CD4-positive, CD25-positive, alpha-beta regulatory T cell (primary cell): ENCODE measurements around the gene C1orf210. TPM values are rescaled to one million over a fixed set of nuclear protein-coding genes. Genes with fewer than 3 reads are reported as not detected.
A peak's percentile ranks its signal among the peaks of the same experiment; 100 is the strongest.

Experiments used
- ATAC-seq, 2 donors: fragments of 150-1000 bp; cut with Tn5 transposase; one replicate each; pipeline ENCODE4 v1.10.0; 2021; ENCODE audit warnings: low read depth in 2 of 2, moderate number of reproducible peaks in 2 of 2, moderate library complexity in 1 of 2
- DNase-seq, 3 donors: peaks; one replicate each; pipeline versions ENCODE4 v3.0.0 to v3.0.0-alpha.2; 2012 to 2022; ENCODE audit warnings: mixed read lengths in 1 of 3
- H3K27ac ChIP-seq: one replicate; pipeline ENCODE4 v1.7.0; 2013; ENCODE audit warnings: mild to moderate bottlenecking, low read length; ENCODE audit not compliant: insufficient read depth, poor library complexity, severe bottlenecking
- H3K27me3 ChIP-seq: one replicate; pipeline ENCODE4 v1.7.0; 2013; ENCODE audit warnings: low read length; ENCODE audit not compliant: control insufficient read depth, insufficient read depth
- H3K36me3 ChIP-seq: one replicate; pipeline ENCODE4 v1.7.0; 2013; ENCODE audit warnings: mild to moderate bottlenecking, low read length, moderate library complexity; ENCODE audit not compliant: control insufficient read depth, insufficient read depth
- H3K4me1 ChIP-seq: 2 replicates; pipeline ENCODE4 v1.7.0; 2013; ENCODE audit warnings: mild to moderate bottlenecking, low read length; ENCODE audit not compliant: insufficient read depth, control insufficient read depth, poor library complexity, severe bottlenecking
- H3K4me3 ChIP-seq: one replicate; pipeline ENCODE4 v1.7.0; 2013; ENCODE audit warnings: low read depth, mild to moderate bottlenecking, low read length, moderate library complexity
- H3K9me3 ChIP-seq, 2 experiments: 1 replicate in 1 of 2; 2 replicates in 1 of 2; pipeline ENCODE4 v1.7.0; 2013; ENCODE audit warnings: low read length in 2 of 2, mild to moderate bottlenecking in 1 of 2, moderate library complexity in 1 of 2; ENCODE audit not compliant: control insufficient read depth in 2 of 2
- H3K27ac Mint-ChIP-seq, 3 donors: one replicate each; pipeline ENCODE4 v1.8.0; 2020 to 2022; ENCODE audit warnings: mild to moderate bottlenecking in 3 of 3, mixed read lengths in 3 of 3, moderate library complexity in 2 of 3
- H3K27me3 Mint-ChIP-seq: one replicate; pipeline ENCODE4 v1.8.0; 2022; ENCODE audit warnings: mild to moderate bottlenecking, mixed read lengths
- H3K36me3 Mint-ChIP-seq: one replicate; pipeline ENCODE4 v1.8.0; 2020; ENCODE audit warnings: mixed read lengths
- H3K4me1 Mint-ChIP-seq, 4 donors: one replicate each; pipeline ENCODE4 v1.8.0; 2020 to 2022; ENCODE audit warnings: mixed read lengths in 4 of 4, mild to moderate bottlenecking in 1 of 4
- H3K4me3 Mint-ChIP-seq, 4 donors: one replicate each; pipeline ENCODE4 v1.8.0; 2020 to 2022; ENCODE audit warnings: mild to moderate bottlenecking in 4 of 4, mixed read lengths in 4 of 4, moderate library complexity in 3 of 4
- H3K9me3 Mint-ChIP-seq, 7 donors: one replicate each; pipeline ENCODE4 v1.8.0; 2020 to 2022; ENCODE audit warnings: mixed read lengths in 7 of 7, mild to moderate bottlenecking in 3 of 7, moderate library complexity in 2 of 7
- polyA plus RNA-seq, 4 donors: library from polyadenylated mRNA; unstranded; fragments of 300-500 nt; fragmentation: Illumina TruSeq; gene quantifications; one replicate each; pipeline ENCODE4 v1.2.3, GENCODE V29; 2021
- total RNA-seq: library from RNA; stranded (reverse); gene quantifications from one replicate; pipeline ENCODE4 v1.2.3, GENCODE V29; 2022

C1orf210 gene
- total RNA-seq (not detected), polyA plus RNA-seq (not detected)

DNA sequence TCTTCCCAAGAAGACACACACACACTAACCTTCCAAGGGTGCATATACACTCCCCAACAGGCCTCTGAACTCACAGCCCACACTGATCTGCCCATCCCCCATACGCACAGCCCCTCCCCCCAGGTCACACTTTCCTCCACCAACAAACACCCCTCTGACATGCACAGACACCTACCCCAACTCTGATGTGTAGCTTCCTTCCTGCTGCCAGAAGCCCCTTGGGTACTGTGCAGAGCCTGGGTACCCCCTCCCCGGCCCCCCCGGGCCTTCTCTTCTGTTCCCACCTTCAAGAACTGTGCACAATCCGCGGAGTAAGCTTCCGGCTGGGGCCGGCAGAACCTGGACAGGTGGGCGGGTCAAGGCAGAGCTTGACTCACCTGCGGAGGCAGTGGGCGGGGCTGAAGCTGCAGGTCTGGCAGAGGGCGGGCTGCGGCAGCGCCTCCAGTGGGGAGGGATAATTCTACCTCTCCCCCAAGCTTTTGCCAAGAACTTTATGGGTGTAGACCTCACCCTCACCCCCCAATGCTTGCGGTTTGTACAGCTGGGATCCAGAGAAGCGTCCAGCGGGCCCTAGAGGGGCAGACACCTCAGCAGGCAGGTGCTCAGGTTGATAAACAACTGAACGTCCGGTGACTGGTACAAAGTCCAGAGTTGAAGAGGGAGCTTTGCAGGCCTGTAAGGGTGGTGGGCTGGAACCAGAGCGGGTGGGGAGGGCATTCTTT is at the start of gene C1orf210:
C1orf210 (minus strand) TSS at position 313 of the 722 bp plus-strand sequence. CDS start 2,311 bp downstream, outside the sequence.
- no peaks in the 10 kb centered on the region for H3K36me3 ChIP-seq
- no peak for DNase-seq
- H3K36me3 Mint-ChIP-seq: no peaks in the 10 kb centered on the region
- H3K9me3 Mint-ChIP-seq: no peaks in the 10 kb centered on the region
- H3K27ac Mint-ChIP-seq: no peak within 1 kb of the TSS
- no peaks in the 10 kb centered on the region for H3K9me3 ChIP-seq
- no peak within 1 kb of the TSS for H3K27ac ChIP-seq
- H3K4me3 ChIP-seq: no peak within 1 kb of the TSS
- no peaks in the 10 kb centered on the region for H3K4me1 ChIP-seq
- H3K4me3 Mint-ChIP-seq: peak within 1 kb of the TSS in 1 of 4 donors; percentile 45
- H3K27me3 ChIP-seq: no peaks in the 10 kb centered on the region
- ATAC-seq: no peak
- peaks cover 4% of the 10 kb centered on the region for H3K27me3 Mint-ChIP-seq
- H3K4me1 Mint-ChIP-seq: peaks cover 0 to 2% (median 0%) of the 10 kb centered on the region in 4 donors

DNA sequence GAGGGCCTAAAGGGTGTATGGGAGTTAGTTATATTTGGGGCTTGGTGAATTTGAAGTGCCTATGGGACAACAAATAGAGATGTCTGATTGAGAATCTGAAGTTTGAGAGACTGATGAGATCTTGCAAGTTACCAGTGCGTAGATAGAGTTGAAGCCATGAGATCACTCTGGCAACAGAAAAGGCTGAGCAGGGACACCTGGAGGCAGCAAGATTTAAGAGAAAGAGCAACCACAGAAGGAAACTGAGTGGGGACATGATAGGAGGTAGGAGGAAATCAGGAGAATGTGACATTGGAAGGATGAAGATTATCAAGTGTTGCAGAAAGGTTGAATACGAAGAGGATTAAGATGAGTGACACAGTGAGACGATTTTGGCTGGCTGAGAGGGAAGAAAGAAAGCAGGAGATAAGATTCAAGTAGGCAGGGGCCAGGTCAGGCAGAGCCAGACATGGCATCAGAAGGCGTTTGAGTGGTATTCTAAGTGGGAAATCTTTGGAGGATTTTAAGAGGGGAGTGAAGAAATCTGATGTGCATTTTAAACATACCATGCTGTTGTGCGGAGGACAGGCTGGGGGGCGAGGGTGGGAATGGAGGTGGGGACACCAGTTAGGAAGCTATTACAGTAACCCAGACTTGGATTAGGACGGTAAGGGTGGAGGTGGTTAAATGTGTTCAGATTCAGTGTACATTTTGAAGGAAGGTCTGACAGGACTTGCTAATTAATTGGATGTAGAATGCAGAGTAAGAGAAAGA is 49.2 kb upstream of the C1orf210 start:
- Histone ChIP-seq H3K4me3 (no peak overlapping the region), H3K27ac (no peak overlapping the region), H3K36me3 (no peaks in the 10 kb centered on the region), H3K27me3 (no peaks in the 10 kb centered on the region), H3K9me3 (no peaks in the 10 kb centered on the region), H3K4me1 (no peaks in the 10 kb centered on the region)
- Mint-ChIP-seq H3K27me3 (peaks cover 11% of the 10 kb centered on the region), H3K4me3 (no peak overlapping the region), H3K36me3 (no peaks in the 10 kb centered on the region), H3K4me1 (peaks cover 0 to 13% (median 2%) of the 10 kb centered on the region in 4 donors), H3K27ac (peak overlapping the region in 2 of 3 donors; percentile 29 to 79), H3K9me3 (no peaks in the 10 kb centered on the region)
- ATAC-seq: no peak
- no peak for DNase-seq

DNA sequence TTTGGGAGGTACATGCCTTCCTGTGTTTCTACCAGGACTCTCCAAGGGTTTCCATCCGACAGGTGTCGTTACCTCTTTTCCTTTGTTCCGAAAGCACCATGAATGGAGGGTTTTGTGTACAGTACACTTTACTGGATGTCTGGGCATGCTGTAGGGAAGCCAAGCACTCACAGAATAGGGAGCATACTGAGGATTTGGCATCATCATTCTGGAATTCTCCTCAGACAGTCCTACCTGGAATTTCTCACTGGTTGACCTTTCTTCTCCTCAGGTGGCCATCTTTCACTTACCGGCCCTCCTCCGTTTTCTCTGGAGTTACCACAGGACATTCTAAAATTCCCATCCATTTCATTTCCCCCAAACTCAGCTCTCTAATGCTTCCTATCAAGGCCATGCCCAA is 46.3 kb upstream of the C1orf210 start:
- H3K27me3 ChIP-seq: no peaks in the 10 kb centered on the region
- no peak overlapping the region for H3K4me3 Mint-ChIP-seq
- peaks cover 0 to 30% (median 2%) of the 10 kb centered on the region in 4 donors for H3K4me1 Mint-ChIP-seq
- H3K4me1 ChIP-seq: no peaks in the 10 kb centered on the region
- H3K27ac ChIP-seq: no peak overlapping the region
- H3K27me3 Mint-ChIP-seq: peaks cover 7% of the 10 kb centered on the region
- no peaks in the 10 kb centered on the region for H3K36me3 ChIP-seq
- H3K27ac Mint-ChIP-seq: no peak overlapping the region
- H3K9me3 Mint-ChIP-seq: peaks cover 0 to 3% (median 0%) of the 10 kb centered on the region in 7 donors
- no peaks in the 10 kb centered on the region for H3K36me3 Mint-ChIP-seq
- no peak for DNase-seq
- ATAC-seq: no peak
- H3K9me3 ChIP-seq: peaks cover 0 to 9% of the 10 kb centered on the region in 2 experiments
- no peak overlapping the region for H3K4me3 ChIP-seq

DNA sequence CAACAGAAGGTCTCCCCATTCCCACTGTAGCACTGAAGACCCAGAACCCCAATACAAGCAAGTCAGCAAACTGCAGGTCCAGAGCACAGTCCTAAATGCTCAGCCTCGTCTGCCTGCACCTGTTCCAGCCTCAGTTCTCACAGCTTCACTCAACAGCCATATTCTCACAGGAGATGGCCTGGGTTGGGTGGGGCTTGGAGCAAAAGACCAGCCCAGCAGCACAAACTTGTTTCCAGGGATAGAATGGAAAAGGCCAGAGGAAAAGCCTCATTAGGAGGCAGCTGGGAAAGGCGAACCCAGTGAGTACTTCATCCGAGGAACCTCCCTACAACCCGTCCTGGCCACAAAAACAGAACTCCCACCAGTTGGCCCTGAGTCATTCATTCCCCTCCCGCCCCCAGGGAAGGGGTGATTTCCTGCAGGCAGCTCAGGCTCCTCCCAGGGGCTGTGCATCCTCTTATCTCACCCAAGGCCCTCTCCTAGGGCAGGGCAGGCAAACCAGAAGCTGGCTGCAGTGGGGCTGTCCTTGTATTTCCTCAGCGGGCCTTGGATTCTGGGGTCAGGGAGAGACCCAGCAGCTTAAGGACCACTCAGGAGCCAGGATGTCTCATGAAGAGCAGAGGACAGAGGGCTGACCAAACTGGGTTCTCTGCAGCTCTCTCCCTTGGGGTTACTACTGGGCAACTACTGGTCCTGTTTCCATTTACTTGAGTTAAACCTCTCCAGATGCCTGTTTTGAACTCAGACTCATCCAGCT is 44.8 kb upstream of the C1orf210 start:
- Mint-ChIP-seq H3K27me3 (peaks cover 6% of the 10 kb centered on the region), H3K27ac (no peak overlapping the region), H3K4me1 (peaks cover 0 to 33% (median 2%) of the 10 kb centered on the region in 4 donors), H3K9me3 (peaks cover 0 to 7% (median 3%) of the 10 kb centered on the region in 7 donors), H3K4me3 (peak overlapping the region in 1 of 4 donors; percentile 5), H3K36me3 (peaks cover 6% of the 10 kb centered on the region)
- H3K36me3 ChIP-seq: no peaks in the 10 kb centered on the region
- H3K4me1 ChIP-seq: no peaks in the 10 kb centered on the region
- H3K4me3 ChIP-seq: no peak overlapping the region
- H3K27me3 ChIP-seq: no peaks in the 10 kb centered on the region
- peaks cover 2 to 20% of the 10 kb centered on the region in 2 experiments for H3K9me3 ChIP-seq
- DNase-seq (peak in 1 of 3 donors; percentile 16), ATAC-seq (peak in 1 of 2 donors; percentile 37)
- no peak overlapping the region for H3K27ac ChIP-seq

DNA sequence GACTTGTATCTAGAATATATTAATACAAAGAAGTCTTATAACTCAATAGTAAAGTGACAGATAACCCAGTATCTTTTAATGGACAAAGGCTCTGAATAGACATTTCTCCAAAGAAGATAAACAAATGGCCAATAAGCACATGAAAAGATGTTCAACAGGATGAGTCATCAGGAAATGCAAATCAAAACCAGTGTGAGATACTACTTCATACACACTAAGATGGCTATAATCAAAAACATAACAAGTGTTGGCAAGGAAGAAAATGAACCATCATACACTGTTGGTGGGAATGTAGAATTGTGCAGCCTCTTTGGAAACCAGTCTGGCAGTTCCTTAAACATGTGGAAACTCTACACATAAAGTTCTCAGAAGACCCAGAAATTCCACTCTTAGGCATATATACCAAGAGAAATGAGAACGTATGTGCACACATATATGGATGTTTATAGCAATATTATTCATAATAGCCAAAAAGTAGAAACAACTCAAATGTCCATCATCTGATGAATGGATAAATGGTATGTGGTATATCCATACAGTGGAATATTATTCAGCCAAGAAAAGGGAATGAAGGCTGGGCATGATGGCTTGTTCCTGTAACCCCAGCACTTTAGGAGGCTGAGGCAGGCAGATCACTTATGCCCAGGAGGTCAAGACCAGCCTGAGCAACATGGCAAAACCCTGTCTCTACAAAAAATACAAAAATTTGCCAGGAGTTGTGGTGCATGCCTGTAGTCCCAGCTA is 42.3 kb upstream of the C1orf210 start:
- H3K27ac Mint-ChIP-seq: no peak overlapping the region
- no peak for ATAC-seq
- Histone ChIP-seq H3K27me3 (no peaks in the 10 kb centered on the region), H3K4me1 (no peaks in the 10 kb centered on the region), H3K36me3 (no peaks in the 10 kb centered on the region), H3K27ac (no peak overlapping the region), H3K9me3 (peaks cover 7 to 28% of the 10 kb centered on the region in 2 experiments), H3K4me3 (no peak overlapping the region)
- peak overlapping the region in 1 of 4 donors; percentile 17 for H3K4me3 Mint-ChIP-seq
- DNase-seq: peak in 1 of 3 donors; percentile 16
- H3K4me1 Mint-ChIP-seq: peaks cover 0 to 42% (median 2%) of the 10 kb centered on the region in 4 donors
- H3K9me3 Mint-ChIP-seq: peaks cover 1 to 15% (median 9%) of the 10 kb centered on the region in 7 donors
- H3K27me3 Mint-ChIP-seq: peaks cover 11% of the 10 kb centered on the region
- H3K36me3 Mint-ChIP-seq: peaks cover 12% of the 10 kb centered on the region

DNA sequence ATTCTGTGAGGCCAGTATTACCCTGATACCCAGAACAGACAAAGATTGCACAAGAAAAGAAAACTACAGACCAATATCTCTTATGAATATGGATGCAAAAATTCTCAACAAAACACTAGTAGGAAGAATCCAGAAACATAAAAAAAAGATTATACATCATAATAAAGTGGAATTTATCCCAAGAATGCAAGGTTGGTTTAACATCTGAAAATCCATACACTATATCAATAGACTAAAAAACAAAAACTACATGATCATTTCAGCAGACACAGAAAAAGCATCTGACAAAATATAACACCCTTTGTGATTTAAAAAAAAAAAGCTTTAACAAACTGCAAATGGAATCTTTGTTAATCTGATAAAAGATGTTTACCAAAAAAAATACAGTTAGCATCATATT is 40.0 kb upstream of the C1orf210 start:
- Mint-ChIP-seq H3K9me3 (peaks cover 1 to 15% (median 9%) of the 10 kb centered on the region in 7 donors), H3K4me1 (peaks cover 0 to 37% (median 2%) of the 10 kb centered on the region in 4 donors), H3K27me3 (peaks cover 7% of the 10 kb centered on the region), H3K4me3 (no peak overlapping the region), H3K27ac (peak overlapping the region in 1 of 3 donors; percentile 50), H3K36me3 (peaks cover 12% of the 10 kb centered on the region)
- Histone ChIP-seq H3K4me3 (no peak overlapping the region), H3K27me3 (no peaks in the 10 kb centered on the region), H3K4me1 (no peaks in the 10 kb centered on the region), H3K36me3 (no peaks in the 10 kb centered on the region), H3K27ac (no peak overlapping the region), H3K9me3 (peaks cover 7 to 28% of the 10 kb centered on the region in 2 experiments)
- no peak for DNase-seq
- no peak for ATAC-seq

DNA sequence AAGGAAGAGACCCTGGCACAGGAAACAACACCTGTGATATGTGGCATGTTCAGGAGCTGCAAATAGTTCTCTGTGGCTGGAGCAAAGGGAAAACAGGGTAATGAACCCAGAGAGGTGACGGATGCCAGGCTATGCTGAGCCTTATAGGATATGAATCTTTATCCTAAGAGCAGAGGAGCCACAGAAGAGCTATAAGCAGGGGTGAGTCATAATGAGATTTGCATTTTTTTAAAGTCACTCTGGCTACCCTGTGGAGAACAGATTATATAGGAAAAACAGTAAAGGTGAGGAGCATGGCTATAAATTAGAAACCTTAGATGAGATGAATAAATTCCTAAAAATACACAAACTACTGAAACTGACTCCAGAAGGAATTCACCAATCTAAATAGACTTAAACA is 39.4 kb upstream of the C1orf210 start:
- H3K4me1 Mint-ChIP-seq: peaks cover 0 to 31% (median under 1%) of the 10 kb centered on the region in 4 donors
- H3K4me1 ChIP-seq: no peaks in the 10 kb centered on the region

More for the DNA sequence above, 39.4 kb upstream of the C1orf210 start:
- no peak for DNase-seq
- H3K36me3 ChIP-seq: no peaks in the 10 kb centered on the region
- peaks cover 7% of the 10 kb centered on the region for H3K27me3 Mint-ChIP-seq
- ATAC-seq: no peak
- H3K4me3 ChIP-seq: no peak overlapping the region
- H3K9me3 Mint-ChIP-seq: peaks cover 1 to 15% (median 9%) of the 10 kb centered on the region in 7 donors
- H3K36me3 Mint-ChIP-seq: peaks cover 12% of the 10 kb centered on the region
- H3K9me3 ChIP-seq: peaks cover 7 to 28% of the 10 kb centered on the region in 2 experiments
- H3K27ac ChIP-seq: no peak overlapping the region
- no peak overlapping the region for H3K27ac Mint-ChIP-seq
- H3K27me3 ChIP-seq: no peaks in the 10 kb centered on the region
- H3K4me3 Mint-ChIP-seq: no peak overlapping the region
